KOPT-K1 (cell line): ENCODE measurements around the gene LGALS12.
A peak's percentile ranks its signal among the peaks of the same experiment; 100 is the strongest.

ENCODE experiments used
- H3K27ac ChIP-seq: fragments of 200-600 bp; sonication (generic); 2 replicates; pipeline ENCODE4 v1.5.1; 2016; ENCODE audit warnings: antibody characterized with exemption, mild to moderate bottlenecking, low read depth, low read length; ENCODE audit not compliant: poor library complexity, severe bottlenecking
- H3K36me3 ChIP-seq: fragments of 200-600 bp; sonication (generic); 2 replicates; pipeline ENCODE4 v1.5.1; 2017; ENCODE audit warnings: antibody characterized with exemption, mild to moderate bottlenecking, low read length, moderate library complexity; ENCODE audit not compliant: insufficient read depth
- H3K9me3 ChIP-seq: fragments of 200-600 bp; sonication (generic); 2 replicates; pipeline ENCODE4 v1.5.1; 2017; ENCODE audit warnings: antibody characterized with exemption, low read length, mild to moderate bottlenecking; ENCODE audit not compliant: insufficient read depth, poor library complexity, severe bottlenecking

Gene LGALS12

GRCh38 chr11:63554877-63555223, 49.0 kb downstream of the LGALS12 start:
- H3K27ac ChIP-seq, result peak overlapping the region; percentile 80
- H3K36me3 ChIP-seq, result no peaks in the 10 kb centered on the region
- H3K9me3 ChIP-seq, result no peaks in the 10 kb centered on the region

- Histone ChIP-seq H3K9me3 (no peaks in the 10 kb centered on the region), H3K36me3 (no peaks in the 10 kb centered on the region), H3K27ac (peak overlapping the region; percentile 33)
Observed at GRCh38 chr11:63556404-63557013, 50.6 kb downstream of the LGALS12 start.

GRCh38 chr11:63557570-63557969, 51.7 kb downstream of the LGALS12 start:
- Histone ChIP-seq H3K27ac (no peak overlapping the region), H3K36me3 (no peaks in the 10 kb centered on the region), H3K9me3 (no peaks in the 10 kb centered on the region)

GRCh38 chr11:63558459-63559157, 52.7 kb downstream of the LGALS12 start:
- Histone ChIP-seq H3K36me3 (no peaks in the 10 kb centered on the region), H3K9me3 (no peaks in the 10 kb centered on the region), H3K27ac (no peak overlapping the region)

- Histone ChIP-seq H3K36me3 (no peaks in the 10 kb centered on the region), H3K9me3 (no peaks in the 10 kb centered on the region), H3K27ac (peak overlapping the region; percentile 60)
Observed at GRCh38 chr11:63560506-63561180, 54.8 kb downstream of the LGALS12 start.

GRCh38 chr11:63563201-63564055, 57.5 kb downstream of the LGALS12 start, which contains the start of gene PLAAT2:
TSS of gene PLAAT2 (minus strand) at chr11:63563379. CDS start at chr11:63563324, 55 bp downstream.
- H3K36me3 ChIP-seq, result no peaks in the 10 kb centered on the region
- no peak within 1 kb of the TSS for H3K27ac ChIP-seq
- H3K9me3 ChIP-seq, result no peaks in the 10 kb centered on the region

- Histone ChIP-seq H3K9me3 (no peaks in the 10 kb centered on the region), H3K27ac (no peak overlapping the region)
Observed at GRCh38 chr11:63564056-63564774, 58.3 kb downstream of the LGALS12 start.

GRCh38 chr11:63564784-63565350, 59.0 kb downstream of the LGALS12 start:
- Histone ChIP-seq H3K27ac (no peak overlapping the region), H3K9me3 (no peaks in the 10 kb centered on the region), H3K36me3 (no peaks in the 10 kb centered on the region)

More at GRCh38 chr11:63564056-63564774, 58.3 kb downstream of the LGALS12 start:
- H3K36me3 ChIP-seq, result no peaks in the 10 kb centered on the region
